Liver (tissue), 9 donors: ENCODE measurements around the gene RAPGEF2. TPM values are rescaled to one million over a fixed set of nuclear protein-coding genes. Genes with fewer than 3 reads are reported as not detected.

Experiments used
- DNase-seq: peaks from one replicate; pipeline ENCODE4 v3.0.0-alpha.2; 2017; ENCODE audit warnings: low spot score
- H3K27ac ChIP-seq, 2 donors: one replicate each; pipeline ENCODE4 v1.7.0; 2013; ENCODE audit warnings: inconsistent platforms in 2 of 2, low read length in 2 of 2, control low read depth in 1 of 2, low read depth in 1 of 2, mild to moderate bottlenecking in 1 of 2
- H3K27me3 ChIP-seq, 4 donors: one replicate each; pipeline versions ENCODE4 v1.6.1 to v1.7.0; 2013; ENCODE audit warnings: low read length in 3 of 4, inconsistent platforms in 1 of 4, mild to moderate bottlenecking in 1 of 4, moderate library complexity in 1 of 4; ENCODE audit not compliant: control insufficient read depth in 4 of 4, insufficient read depth in 4 of 4
- H3K36me3 ChIP-seq, 4 donors: one replicate each; pipeline versions ENCODE4 v1.6.1 to v1.7.0; 2013; ENCODE audit warnings: low read length in 3 of 4, mild to moderate bottlenecking in 3 of 4, low read depth in 1 of 4, moderate library complexity in 1 of 4; ENCODE audit not compliant: control insufficient read depth in 4 of 4, insufficient read depth in 3 of 4
- H3K4me1 ChIP-seq, 4 donors: one replicate each; pipeline versions ENCODE4 v1.6.1 to v1.7.0; 2013; ENCODE audit warnings: low read length in 3 of 4, mild to moderate bottlenecking in 3 of 4, moderate library complexity in 1 of 4; ENCODE audit not compliant: control insufficient read depth in 4 of 4, insufficient read depth in 4 of 4
- H3K4me3 ChIP-seq, 3 donors: one replicate each; pipeline versions ENCODE4 v1.6.1 to v1.7.0; 2013; ENCODE audit warnings: low read length in 3 of 3, control low read depth in 1 of 3, low read depth in 1 of 3, mild to moderate bottlenecking in 1 of 3
- H3K9ac ChIP-seq, 2 donors: one replicate each; pipeline ENCODE4 v1.7.0; 2013; ENCODE audit warnings: low read length in 2 of 2, mild to moderate bottlenecking in 2 of 2, moderate library complexity in 2 of 2, control low read depth in 1 of 2, low read depth in 1 of 2
- H3K9me3 ChIP-seq, 4 donors: one replicate each; pipeline versions ENCODE4 v1.6.1 to v1.7.0; 2013; ENCODE audit warnings: low read length in 3 of 4; ENCODE audit not compliant: control insufficient read depth in 4 of 4
- ATF3 ChIP-seq: IDR thresholded peaks from 2 replicates; pipeline ENCODE4 v1.6.1; 2016; ENCODE audit warnings: antibody characterized with exemption
- CTCF ChIP-seq: fragments of 150-350 bp; IDR thresholded peaks from 2 replicates; pipeline ENCODE4 v1.5.1; 2017; ENCODE audit warnings: improper control_type of control experiment, low read depth, low read length; ENCODE audit not compliant: missing input control
- EGR1 ChIP-seq, 2 donors: IDR thresholded peaks; 2 replicates each; pipeline ENCODE4 v1.6.1; 2016 to 2018; ENCODE audit warnings: antibody characterized with exemption in 2 of 2, low read depth in 2 of 2
- FOXA1 ChIP-seq: IDR thresholded peaks from 2 replicates; pipeline ENCODE4 v1.6.1; 2016; ENCODE audit warnings: antibody characterized with exemption
- FOXA2 ChIP-seq: IDR thresholded peaks from 2 replicates; pipeline ENCODE4 v1.6.1; 2016; ENCODE audit warnings: antibody characterized with exemption
- GABPA ChIP-seq, 2 donors: IDR thresholded peaks in 1 of 2; conservative IDR thresholded peaks in 1 of 2; 2 replicates each; pipeline ENCODE4 v1.6.1; 2016; ENCODE audit warnings: antibody characterized with exemption in 2 of 2, mild to moderate bottlenecking in 1 of 2, moderate library complexity in 1 of 2
- HNF4A ChIP-seq, 2 donors: conservative IDR thresholded peaks; 2 replicates each; pipeline ENCODE4 v1.6.1; 2016; ENCODE audit warnings: antibody characterized with exemption in 2 of 2, mild to moderate bottlenecking in 2 of 2
- HNF4G ChIP-seq: IDR thresholded peaks from 2 replicates; pipeline ENCODE4 v1.6.1; 2016; ENCODE audit warnings: antibody characterized with exemption
- JUND ChIP-seq, 2 donors: IDR thresholded peaks; 2 replicates each; pipeline ENCODE4 v1.6.1; 2016; ENCODE audit warnings: antibody characterized with exemption in 2 of 2
- MAX ChIP-seq: IDR thresholded peaks from 2 replicates; pipeline ENCODE4 v1.6.1; 2016; ENCODE audit warnings: antibody characterized with exemption
- NR2F2 ChIP-seq: IDR thresholded peaks from 2 replicates; pipeline ENCODE4 v1.6.1; 2016; ENCODE audit warnings: antibody characterized with exemption
- REST ChIP-seq: IDR thresholded peaks from 2 replicates; pipeline ENCODE4 v1.6.1; 2016; ENCODE audit warnings: antibody characterized with exemption, mild to moderate bottlenecking
- RXRA ChIP-seq, 2 donors: IDR thresholded peaks; 2 replicates each; pipeline ENCODE4 v1.6.1; 2017 to 2018; ENCODE audit warnings: antibody characterized with exemption in 2 of 2, mild to moderate bottlenecking in 1 of 2
- SP1 ChIP-seq: IDR thresholded peaks from 2 replicates; pipeline ENCODE4 v1.6.1; 2018; ENCODE audit warnings: antibody characterized with exemption, mild to moderate bottlenecking
- TAF1 ChIP-seq: conservative IDR thresholded peaks from 2 replicates; pipeline ENCODE4 v1.6.1; 2016; ENCODE audit warnings: antibody characterized with exemption, mild to moderate bottlenecking
- YY1 ChIP-seq: IDR thresholded peaks from 2 replicates; pipeline ENCODE4 v1.6.1; 2016; ENCODE audit warnings: antibody characterized with exemption, mild to moderate bottlenecking
- ZBTB33 ChIP-seq: IDR thresholded peaks from 2 replicates; pipeline ENCODE4 v1.6.1; 2016; ENCODE audit warnings: antibody characterized with exemption
- WGBS: extraction: QIAGEN DNeasy Blood & Tissue Kit; methylation state at CpG from one replicate; pipeline ENCODE4 v1.1.7; 2013; 5-methylcytosine and 5-hydroxymethylcytosine counted together
- polyA plus RNA-seq, 2 donors: library from polyadenylated mRNA; stranded (reverse) in 1 of 2; unstranded in 1 of 2; fragments of 200-250 nt in 1 of 2; fragments of >200 nt in 1 of 2; fragmentation: Nextera tagmentation in 1 of 2; extraction: Ambion mirVana in 1 of 2; gene quantifications; one replicate each; pipeline versions ENCODE4 v1.2.1 to v1.2.3, GENCODE V29; 2013 to 2015
- total RNA-seq, 2 donors: library from RNA; depleted of rRNA; stranded (reverse); fragments of >200 nt; gene quantifications; one replicate each; pipeline ENCODE4 v1.2.3, GENCODE V29; 2014
- donor health status: healthy.
- donor health status: healthy.
- donor health status: healthy.
- donor health status: healthy.
- donor health status: healthy.

The RAPGEF2 gene
- total and polyA plus RNA-seq, 4 donors = 7.3 to 90.4 (median 32.2) TPM

GRCh38 chr4:159222043-159222552, 119.2 kb downstream of the RAPGEF2 start:
- peaks cover 3 to 24% (median 15%) of the 10 kb centered on the region in 4 donors for H3K4me1 ChIP-seq

More at GRCh38 chr4:159222043-159222552, 119.2 kb downstream of the RAPGEF2 start:
- Histone ChIP-seq H3K4me3 (no peak overlapping the region), H3K9me3 (no peaks in the 10 kb centered on the region), H3K36me3 (no peaks in the 10 kb centered on the region), H3K27ac (no peak overlapping the region), H3K9ac (no peak overlapping the region), H3K27me3 (no peaks in the 10 kb centered on the region)
- 86% methylated on average over 4 of the region's 4 CpGs for WGBS
- no peak for TF ChIP-seq ATF3
- TF ChIP-seq HNF4A (conservative IDR thresholded peaks at IDR 0.05) = no peak
- TF ChIP-seq GABPA (IDR thresholded peaks at IDR 0.05 in 1 of 2, conservative IDR thresholded peaks at IDR 0.05 in 1 of 2) = no peak
- no peak for TF ChIP-seq ZBTB33
- no peak for TF ChIP-seq RXRA (IDR thresholded peaks at IDR 0.05)
- no peak for TF ChIP-seq SP1
- no peak for TF ChIP-seq TAF1
- TF ChIP-seq MAX = no peak
- TF ChIP-seq HNF4G = no peak
- no peak for TF ChIP-seq REST
- no peak for TF ChIP-seq EGR1 (IDR thresholded peaks at IDR 0.05; ENCODE audit: low read depth in 2 of 2)
- TF ChIP-seq FOXA1 = no peak
- no peak for TF ChIP-seq CTCF
- no peak for TF ChIP-seq JUND (IDR thresholded peaks at IDR 0.05)
- TF ChIP-seq FOXA2 = no peak
- TF ChIP-seq NR2F2 = no peak
- no peak for TF ChIP-seq YY1
- DNase-seq = no peak
